ENCODE results near the gene WASHC3.
"Not testable (repeated sequence)": the region's sequence is repeated elsewhere in the genome, so short reads cannot be mapped to it uniquely, and the experiment has no call there.

WASHC3 gene

GRCh38 chr12:102051431-102051965 lies 10.3 kb downstream of the WASHC3 start:
- in situ Hi-C loops (cut with MboI; ENCODE audit: low sequenced_read_pairs): no loop called here

- in situ Hi-C loops (cut with MboI; ENCODE audit: low sequenced_read_pairs): no loop called here
Measured at GRCh38 chr12:102050660-102051430, 10.9 kb downstream of the WASHC3 start.

- in situ Hi-C loops (cut with MboI; ENCODE audit: low sequenced_read_pairs): no loop called here
Measured at GRCh38 chr12:102043928-102044327, 17.9 kb downstream of the WASHC3 start.

- in situ Hi-C loops (cut with MboI; ENCODE audit: low sequenced_read_pairs): no loop called here
Measured at GRCh38 chr12:102033991-102034745, 27.6 kb downstream of the WASHC3 start.

- in situ Hi-C loops (cut with MboI; ENCODE audit: low sequenced_read_pairs): no loop called here
Measured at GRCh38 chr12:102031852-102032251, 29.9 kb downstream of the WASHC3 start.

- in situ Hi-C loops (cut with MboI; ENCODE audit: low sequenced_read_pairs): no loop called here
Measured at GRCh38 chr12:102029141-102029540, 32.6 kb downstream of the WASHC3 start.

- in situ Hi-C loops (cut with MboI; ENCODE audit: low sequenced_read_pairs): no loop called here
Measured at GRCh38 chr12:102026728-102027127, 35.1 kb downstream of the WASHC3 start.

- in situ Hi-C loops (cut with MboI; ENCODE audit: low sequenced_read_pairs): no loop called here
Measured at GRCh38 chr12:102024765-102025164, 37.0 kb downstream of the WASHC3 start.

GRCh38 chr12:102023343-102023930 lies 38.4 kb downstream of the WASHC3 start:
- in situ Hi-C loops (cut with MboI; ENCODE audit: low sequenced_read_pairs): no loop called here

- in situ Hi-C loops (cut with MboI; ENCODE audit: low sequenced_read_pairs): no loop called here
Measured at GRCh38 chr12:102022286-102022685, 39.5 kb downstream of the WASHC3 start.

- in situ Hi-C loops (cut with MboI; ENCODE audit: low sequenced_read_pairs): no loop called here
Measured at GRCh38 chr12:102021540-102022246, 40.1 kb downstream of the WASHC3 start.

GRCh38 chr12:102018607-102019006 lies 43.2 kb downstream of the WASHC3 start:
- in situ Hi-C loops (cut with MboI; ENCODE audit: low sequenced_read_pairs): not testable (repeated sequence)

GRCh38 chr12:102016472-102016871 lies 45.3 kb downstream of the WASHC3 start:
- in situ Hi-C loops (cut with MboI; ENCODE audit: low sequenced_read_pairs): no loop called here

- in situ Hi-C loops (cut with MboI; ENCODE audit: low sequenced_read_pairs): no loop called here
Measured at GRCh38 chr12:102010265-102010994, 51.4 kb downstream of the WASHC3 start.

- in situ Hi-C loops (cut with MboI; ENCODE audit: low sequenced_read_pairs): no loop called here
Measured at GRCh38 chr12:102009796-102010195, 52.0 kb downstream of the WASHC3 start.

- in situ Hi-C loops (cut with MboI; ENCODE audit: low sequenced_read_pairs): no loop called here
Measured at GRCh38 chr12:102008615-102009126, 53.1 kb downstream of the WASHC3 start.

- in situ Hi-C loops (cut with MboI; ENCODE audit: low sequenced_read_pairs): no loop called here
Measured at GRCh38 chr12:102005256-102005655, 56.5 kb downstream of the WASHC3 start.

GRCh38 chr12:101997102-101997501 lies 64.7 kb downstream of the WASHC3 start:
- in situ Hi-C loops (cut with MboI; ENCODE audit: low sequenced_read_pairs): no loop called here

- in situ Hi-C loops (cut with MboI; ENCODE audit: low sequenced_read_pairs): no loop called here
Measured at GRCh38 chr12:101995684-101996083, 66.1 kb downstream of the WASHC3 start.

- in situ Hi-C loops (cut with MboI; ENCODE audit: low sequenced_read_pairs): no loop called here
Measured at GRCh38 chr12:101992091-101992490, 69.7 kb downstream of the WASHC3 start.

All from HL-60/S4 (cell line).